Measurements from ENCODE around the gene PABPN1L.

DNA sequence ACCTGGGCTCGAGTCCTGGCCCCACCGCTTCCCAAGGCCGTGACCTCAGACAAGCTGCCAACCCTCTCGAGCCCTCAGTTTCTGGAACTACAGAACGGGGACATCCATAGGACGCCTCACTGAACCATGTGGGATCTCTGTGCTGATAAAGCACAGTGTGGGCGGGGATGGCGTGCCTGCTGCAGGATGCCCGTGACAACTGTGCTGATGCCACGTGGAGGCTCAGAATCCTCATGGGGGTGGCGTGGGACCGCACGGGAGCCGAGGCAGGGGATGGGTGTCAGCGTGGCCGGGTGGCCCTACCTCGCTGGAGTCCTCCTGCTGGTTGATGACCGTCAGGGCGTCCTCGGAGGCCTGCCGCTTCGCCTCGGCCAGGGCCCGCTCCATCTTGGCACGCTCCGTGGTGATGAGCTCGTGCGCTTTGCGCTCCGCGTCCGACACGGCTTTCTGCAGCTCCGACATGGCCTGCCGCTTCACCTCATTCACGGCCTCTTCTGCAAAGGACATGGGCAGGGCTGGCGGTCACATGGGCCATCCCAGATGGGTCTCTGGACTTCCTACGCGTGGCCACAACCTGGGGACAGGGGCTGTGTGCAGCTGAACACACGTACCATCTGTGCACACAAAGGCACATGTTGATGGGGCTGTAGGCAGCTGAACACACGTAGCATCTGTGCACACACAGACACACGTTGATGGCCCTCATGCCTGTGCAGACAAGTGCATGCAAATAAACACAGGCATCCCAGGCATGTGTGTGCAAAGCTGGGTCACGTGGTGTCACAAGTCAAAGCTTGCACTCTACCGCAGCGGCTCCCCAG is 12.7 kb upstream of the PABPN1L start:
- no peak for TF ChIP-seq EZH2phosphoT487 (IDR thresholded peaks at IDR 0.05; ENCODE audit: borderline replicate concordance)
- TF ChIP-seq CTCF (IDR thresholded peaks at IDR 0.05 in 2 of 3, conservative IDR thresholded peaks at IDR 0.05 in 1 of 3; ENCODE audit: borderline replicate concordance in 1 of 3, insufficient read depth in 1 of 3, low read depth in 2 of 3, low read length in 2 of 3): no peak
- TF ChIP-seq EZH2 (IDR thresholded peaks at IDR 0.05): no peak
- TF ChIP-seq POLR2A (IDR thresholded peaks at IDR 0.05; ENCODE audit: borderline replicate concordance, extremely low read depth, insufficient read depth, insufficient read length): no peak

All from HCT116 (cell line).